A673 (cell line): Measurements from ENCODE around the gene HEBP1.

Experiments used
- EZH2 ChIP-seq: fragments of 200-600 bp; sonication (generic); IDR thresholded peaks from 2 replicates; pipeline ENCODE4 v1.6.1; 2017; ENCODE audit warnings: borderline replicate concordance, low read depth, mild to moderate bottlenecking, mixed read lengths, antibody characterized with exemption, low read length; ENCODE audit not compliant: poor library complexity, severe bottlenecking
- TF ChIP-seq, protein P1 (sequence below): fragments of 300-800, 200-600 bp; sonication (generic); conservative IDR thresholded peaks from 2 replicates; pipeline ENCODE4 v1.5.1; 2017; ENCODE audit warnings: low read depth, mild to moderate bottlenecking, antibody characterized with exemption, low read length, moderate library complexity, mixed read lengths

DNA sequence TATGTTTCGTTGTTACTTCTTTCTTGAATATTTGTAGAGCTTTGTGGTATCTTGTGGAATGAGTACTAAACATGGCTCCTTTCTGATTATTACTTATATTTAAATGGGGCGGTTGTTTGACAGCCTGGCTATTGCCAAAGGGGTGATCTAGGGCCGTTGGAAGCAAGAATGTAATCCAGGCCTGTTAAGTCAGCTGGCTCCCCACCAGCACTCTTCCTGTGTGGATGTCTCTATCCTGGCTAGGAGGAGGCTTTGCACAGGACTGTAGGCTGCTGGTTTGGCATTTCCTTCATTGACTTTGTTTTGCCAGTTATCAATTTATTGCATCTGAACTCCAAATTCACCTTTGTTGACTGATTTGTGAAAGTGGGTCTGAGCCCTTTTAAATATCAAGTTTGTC, 49.8 kb upstream of the HEBP1 start:
- TF ChIP-seq, protein P1, sequence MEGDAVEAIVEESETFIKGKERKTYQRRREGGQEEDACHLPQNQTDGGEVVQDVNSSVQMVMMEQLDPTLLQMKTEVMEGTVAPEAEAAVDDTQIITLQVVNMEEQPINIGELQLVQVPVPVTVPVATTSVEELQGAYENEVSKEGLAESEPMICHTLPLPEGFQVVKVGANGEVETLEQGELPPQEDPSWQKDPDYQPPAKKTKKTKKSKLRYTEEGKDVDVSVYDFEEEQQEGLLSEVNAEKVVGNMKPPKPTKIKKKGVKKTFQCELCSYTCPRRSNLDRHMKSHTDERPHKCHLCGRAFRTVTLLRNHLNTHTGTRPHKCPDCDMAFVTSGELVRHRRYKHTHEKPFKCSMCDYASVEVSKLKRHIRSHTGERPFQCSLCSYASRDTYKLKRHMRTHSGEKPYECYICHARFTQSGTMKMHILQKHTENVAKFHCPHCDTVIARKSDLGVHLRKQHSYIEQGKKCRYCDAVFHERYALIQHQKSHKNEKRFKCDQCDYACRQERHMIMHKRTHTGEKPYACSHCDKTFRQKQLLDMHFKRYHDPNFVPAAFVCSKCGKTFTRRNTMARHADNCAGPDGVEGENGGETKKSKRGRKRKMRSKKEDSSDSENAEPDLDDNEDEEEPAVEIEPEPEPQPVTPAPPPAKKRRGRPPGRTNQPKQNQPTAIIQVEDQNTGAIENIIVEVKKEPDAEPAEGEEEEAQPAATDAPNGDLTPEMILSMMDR, result no peak
- no peak for TF ChIP-seq EZH2
